Endothelial cell of umbilical vein (primary cell): ENCODE results near the gene FUT3. TPM values are rescaled to one million over a fixed set of nuclear protein-coding genes. Genes with fewer than 3 reads are reported as not detected.

Experiments
- BruUV-seq: library from RNA; stranded (reverse); fragments of 400-500 nt; replicated peaks from 2 replicates; lab custom pipeline; 2021; lab: Mats Ljungman, UMichigan
- CTCF ChIA-PET: fragments of 300-600, 350-600 bp; sonication (Branson Sonifier 250); formaldehyde crosslinking; loops from one replicate; lab custom pipeline; 2021; ENCODE audit warnings: antibody characterized with exemption, inconsistent platforms; lab: Charles Lee
- POLR2A ChIA-PET: fragments of 300-600, 350-600 bp; sonication (Branson Sonifier 250); formaldehyde crosslinking; loops from one replicate; lab custom pipeline; 2021; ENCODE audit warnings: antibody characterized with exemption, inconsistent platforms; lab: Charles Lee
- DNase-seq: peaks from one replicate; pipeline ENCODE4 v3.0.0-alpha.2; 2011; ENCODE audit warnings: low read depth, low spot score
- FAIRE-seq: peaks from 2 replicates; lab custom pipeline; 2011; peaks lifted over from hg19 to GRCh38; lab: Jason Lieb, UNC
- H2AFZ ChIP-seq: 2 replicates; pipeline ENCODE4 v1.6.0; 2012; ENCODE audit warnings: low read depth, low read length, control low read depth, inconsistent platforms
- H3K27ac ChIP-seq: 2 replicates; pipeline ENCODE4 v1.5.1; 2011; ENCODE audit warnings: low read depth, mild to moderate bottlenecking, control low read depth, low read length, moderate library complexity; ENCODE audit not compliant: insufficient read depth
- H3K27me3 ChIP-seq, 2 experiments: 2 replicates each; pipeline versions ENCODE4 v1.6.0 to v1.6.1; 2011; ENCODE audit warnings: low read length in 2 of 2, mixed read lengths in 1 of 2; ENCODE audit not compliant: control insufficient read depth in 2 of 2, insufficient read depth in 2 of 2
- H3K36me3 ChIP-seq, 2 experiments: 2 replicates in 1 of 2; 3 replicates in 1 of 2; pipeline ENCODE4 v1.5.1; 2011; ENCODE audit warnings: low read length in 2 of 2, mild to moderate bottlenecking in 1 of 2, moderate library complexity in 1 of 2; ENCODE audit not compliant: control insufficient read depth in 2 of 2, insufficient read depth in 2 of 2; ENCODE audit errors: extremely low read depth in 1 of 2
- H3K4me1 ChIP-seq: 3 replicates; pipeline ENCODE4 v1.5.1; 2011; ENCODE audit warnings: mild to moderate bottlenecking, low read length; ENCODE audit not compliant: control insufficient read depth, insufficient read depth; ENCODE audit errors: extremely low read depth
- H3K4me2 ChIP-seq: 2 replicates; pipeline ENCODE4 v1.6.1; 2011; ENCODE audit warnings: low read length, control low read depth, mixed read lengths; ENCODE audit not compliant: insufficient read depth
- H3K4me3 ChIP-seq, 3 experiments: fragments of 200-600 bp in 1 of 3; sonication (generic), shearing (Covaris generic) in 1 of 3; replicated peaks in 1 of 3; 2 replicates each; pipeline ENCODE4 v1.5.1; 2011 to 2016; ENCODE audit warnings: control low read depth in 3 of 3, low read length in 3 of 3, mild to moderate bottlenecking in 2 of 3, inconsistent platforms in 1 of 3, low read depth in 1 of 3, moderate library complexity in 1 of 3; ENCODE audit not compliant: insufficient read depth in 1 of 3
- H3K79me2 ChIP-seq: 2 replicates; pipeline ENCODE4 v1.6.0; 2012; ENCODE audit warnings: low read length, inconsistent platforms; ENCODE audit not compliant: control insufficient read depth, insufficient read depth
- H3K9ac ChIP-seq: replicated peaks from 2 replicates; pipeline ENCODE3; 2011; ENCODE audit warnings: low read length, control low read depth; ENCODE audit not compliant: insufficient read depth; ENCODE audit errors: extremely low read depth
- H3K9me1 ChIP-seq: replicated peaks from 3 replicates; pipeline ENCODE4 v1.6.0; 2011; ENCODE audit warnings: mild to moderate bottlenecking, low read length; ENCODE audit not compliant: control insufficient read depth, insufficient read depth; ENCODE audit errors: extremely low read depth
- H3K9me3 ChIP-seq: replicated peaks from 2 replicates; pipeline ENCODE4 v1.5.1; 2012; ENCODE audit warnings: low read length, inconsistent platforms; ENCODE audit not compliant: control insufficient read depth, insufficient read depth
- H4K20me1 ChIP-seq: replicated peaks from 2 replicates; pipeline ENCODE3; 2011; ENCODE audit warnings: mild to moderate bottlenecking, low read length; ENCODE audit not compliant: control insufficient read depth, insufficient read depth; ENCODE audit errors: extremely low read depth
- CTCF ChIP-seq, 2 donors: IDR thresholded peaks; 1 replicate in 1 of 2; 2 replicates in 1 of 2; pipeline ENCODE4 v1.5.1; 2011; ENCODE audit warnings: low read length in 2 of 2, mild to moderate bottlenecking in 2 of 2, moderate library complexity in 2 of 2, control low read depth in 1 of 2, inconsistent platforms in 1 of 2, low read depth in 1 of 2; ENCODE audit not compliant: insufficient read depth in 1 of 2; ENCODE audit errors: extremely low read depth in 1 of 2
- EZH2 ChIP-seq: IDR thresholded peaks from 2 replicates; pipeline ENCODE4 v1.6.1; 2012; ENCODE audit warnings: borderline replicate concordance, low read depth, mild to moderate bottlenecking, moderate library complexity, low read length, inconsistent platforms; ENCODE audit not compliant: severe bottlenecking
- FOS ChIP-seq: IDR thresholded peaks from 2 replicates; pipeline ENCODE4 v1.6.1; 2011; ENCODE audit warnings: mild to moderate bottlenecking, low read length, moderate library complexity, borderline replicate concordance; ENCODE audit not compliant: insufficient read depth
- GATA2 ChIP-seq: IDR thresholded peaks from 2 replicates; pipeline ENCODE4 v1.7.0; 2011; ENCODE audit warnings: low read depth, mild to moderate bottlenecking, moderate library complexity, mixed read lengths, low read length; ENCODE audit not compliant: insufficient read length, insufficient read depth
- JUN ChIP-seq: IDR thresholded peaks from 2 replicates; pipeline ENCODE4 v1.6.1; 2011; ENCODE audit warnings: borderline replicate concordance, low read depth; ENCODE audit not compliant: insufficient read length, insufficient read depth
- MAX ChIP-seq: IDR thresholded peaks from 2 replicates; pipeline ENCODE4 v1.6.1; 2011; ENCODE audit not compliant: insufficient read depth, insufficient read length
- MYC ChIP-seq: IDR thresholded peaks from one replicate; pipeline ENCODE4 v1.6.1; 2011; ENCODE audit warnings: mild to moderate bottlenecking, low read depth, low read length
- POLR2A ChIP-seq: IDR thresholded peaks from 2 replicates; pipeline ENCODE4 v1.6.1; 2012; ENCODE audit warnings: low read depth, mild to moderate bottlenecking, control low read depth, low read length
- POLR2AphosphoS5 ChIP-seq: IDR thresholded peaks from 2 replicates; pipeline ENCODE4 v1.6.1; 2012; ENCODE audit warnings: low read depth, mild to moderate bottlenecking, control low read depth, low read length, moderate library complexity; ENCODE audit not compliant: insufficient read depth
- dilution Hi-C: fragments of 300-500 bp; cut with MboI; formaldehyde crosslinking; loops from one replicate; pipeline ENCODE4 v1.15.0; 2019; ENCODE audit warnings: low sequenced_read_pairs; ENCODE audit not compliant: extremely low pct_ligation_motif_present
- intact Hi-C: fragments of 100-400 bp; cut with micrococcal nuclease; formaldehyde crosslinking; loops from one replicate; pipeline ENCODE4 v1.10.0; 2022
- polyA plus RNA-seq, 4 experiments: library from polyadenylated mRNA; depleted of rRNA in 3 of 4; stranded (reverse) in 3 of 4; unstranded in 1 of 4; fragments of >200 nt; gene quantifications; 2 replicates each; pipeline versions ENCODE4 v1.2.1 to v1.2.3, GENCODE V29; 2011 to 2012; ENCODE audit warnings: missing spikeins in 1 of 4
- total RNA-seq: library from RNA; stranded (reverse); gene quantifications from 2 replicates; pipeline ENCODE4 v1.2.3, GENCODE V29; 2021

FUT3 gene
- total and polyA plus RNA-seq, 2 donors (not counting 3 experiments of a cell fraction or from before 2014, with no cell fraction given), result not detected

GRCh38 chr19:5809053-5809452 lies 42.2 kb downstream of the FUT3 start:
- TF ChIP-seq MYC (no peak), GATA2 (no peak), CTCF (IDR thresholded peaks at IDR 0.05; ENCODE audit: extremely low read depth in 1 of 2, insufficient read depth in 1 of 2, low read depth in 1 of 2, low read length in 2 of 2) (no peak), JUN (no peak), EZH2 (no peak), FOS (no peak), MAX (no peak), POLR2A (no peak), POLR2AphosphoS5 (no peak)
- ChIA-PET CTCF (interaction anchor here (1.2 kb wide), 2 partner anchors 19 to 28 kb away, joined by 4 to 6 read pairs; no protein-coding TSS in a partner anchor), POLR2A (interaction anchor here (1.2 kb wide), 1 partner anchor 20 kb away, joined by 3 read pairs; no protein-coding TSS in a partner anchor)
- Histone ChIP-seq H3K27me3 (peaks cover 2 to 7% of the 10 kb centered on the region in 2 experiments), H2AFZ (no peak overlapping the region), H3K79me2 (no peaks in the 10 kb centered on the region), H3K27ac (no peak overlapping the region), H4K20me1 (no peaks in the 10 kb centered on the region), H3K36me3 (no peaks in the 10 kb centered on the region), H3K4me1 (no peaks in the 10 kb centered on the region), H3K9me3 (no peaks in the 10 kb centered on the region), H3K4me3 (no peak overlapping the region), H3K9ac (no peak overlapping the region), H3K4me2 (no peak overlapping the region), H3K9me1 (no peaks in the 10 kb centered on the region)
- intact Hi-C loops, result loop anchor here (10.0 kb wide), 1 partner anchor 176 kb away; no protein-coding TSS in a partner anchor
- dilution Hi-C loops, result no loop called here
- FAIRE-seq, result no peak
- no peak for DNase-seq
- no TSS peak for BruUV-seq
